ENCODE data around the gene CPXCR1.
"Not testable (repeated sequence)": the region's sequence is repeated elsewhere in the genome, so short reads cannot be mapped to it uniquely, and the experiment has no call there.

CPXCR1 gene

DNA sequence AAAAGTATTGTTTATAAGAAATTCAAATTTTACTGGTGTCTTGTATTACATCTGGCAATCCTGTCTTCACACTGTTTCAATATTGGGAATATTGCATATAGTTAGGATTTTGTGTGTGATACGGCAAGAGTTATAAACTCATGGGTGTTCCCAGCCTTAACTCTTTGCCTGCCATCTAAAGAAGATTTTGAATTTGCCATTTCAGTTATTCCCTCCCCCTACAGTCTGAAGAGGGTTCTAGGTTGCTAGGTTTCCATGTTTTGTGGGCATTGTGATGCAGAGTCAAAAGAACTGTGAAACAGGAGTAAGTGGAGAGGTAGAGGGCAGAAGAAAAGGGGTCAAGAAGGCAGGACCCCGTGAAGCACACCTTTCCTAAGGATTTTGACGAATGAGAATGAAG lies at the start of gene CPXCR1:
CPXCR1 (plus strand) TSS at position 301 of the 400 bp plus-strand sequence. CDS start 6,190 bp downstream, outside the sequence.
- H3K27me3 ChIP-seq (ENCODE audit: control insufficient read depth, insufficient read depth, low read length): no peaks in the 10 kb centered on the region
- H3K4me3 ChIP-seq (ENCODE audit: low read length): no peak within 1 kb of the TSS
- no peaks in the 10 kb centered on the region for H3K4me1 ChIP-seq (ENCODE audit: control insufficient read depth, insufficient read depth, low read length)
- no peak within 1 kb of the TSS for H3K9ac ChIP-seq (ENCODE audit: low read length)
- no peak within 1 kb of the TSS for H3K27ac ChIP-seq (ENCODE audit: low read depth, low read length)
- no peaks in the 10 kb centered on the region for H3K36me3 ChIP-seq (ENCODE audit: control insufficient read depth, insufficient read depth, low read length)

DNA sequence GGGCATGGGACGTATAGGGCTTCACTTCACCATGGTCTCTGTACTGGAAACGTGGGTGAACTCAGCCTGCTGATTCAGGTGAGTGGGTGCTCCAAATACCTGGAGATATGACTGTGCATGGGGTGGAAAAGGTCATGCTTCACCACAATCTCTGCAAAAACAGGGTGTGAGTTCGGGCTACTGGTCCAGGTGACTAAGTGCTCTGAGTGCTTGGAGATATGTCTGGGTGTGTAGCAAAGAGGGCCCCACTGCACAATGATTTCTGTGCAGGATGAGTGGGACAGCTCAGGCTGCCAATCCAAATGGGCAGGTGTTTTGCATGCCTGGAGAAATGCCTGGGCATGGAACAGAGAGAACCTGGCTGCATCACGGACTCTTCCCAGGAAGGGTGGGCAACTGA lies 11.2 kb upstream of the CPXCR1 start:
- Histone ChIP-seq H3K4me1 (ENCODE audit: control insufficient read depth, insufficient read depth, low read length) (no peaks in the 10 kb centered on the region), H3K27ac (ENCODE audit: low read depth, low read length) (no peak overlapping the region), H3K27me3 (ENCODE audit: control insufficient read depth, insufficient read depth, low read length) (no peaks in the 10 kb centered on the region), H3K4me3 (ENCODE audit: low read length) (no peak overlapping the region), H3K9ac (ENCODE audit: low read length) (no peak overlapping the region), H3K36me3 (ENCODE audit: control insufficient read depth, insufficient read depth, low read length) (no peaks in the 10 kb centered on the region)

DNA sequence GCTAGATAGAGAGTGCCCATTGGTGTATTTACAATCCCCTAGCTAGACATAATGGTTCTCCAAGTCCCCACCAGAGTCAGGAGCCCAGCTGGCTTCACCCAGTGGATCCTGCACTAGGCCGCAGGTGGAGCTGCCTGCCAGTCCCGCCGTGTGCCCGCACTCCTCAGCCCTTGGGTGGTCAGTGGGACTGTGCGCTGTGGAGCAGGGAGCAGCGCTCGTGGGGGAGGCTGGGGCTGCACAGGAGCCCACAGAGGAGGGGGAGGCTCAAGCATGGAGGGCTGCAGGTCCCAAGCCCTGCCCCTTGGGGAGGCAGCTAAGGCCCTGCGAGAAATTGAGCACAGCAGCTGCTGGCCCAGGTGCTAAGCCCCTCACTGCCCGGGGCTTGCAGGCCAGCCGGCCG lies 810 bp upstream of the CPXCR1 start:
- H3K9ac ChIP-seq (ENCODE audit: low read length); H3K4me1 ChIP-seq (ENCODE audit: control insufficient read depth, insufficient read depth, low read length); H3K4me3 ChIP-seq (ENCODE audit: low read length); H3K27me3 ChIP-seq (ENCODE audit: control insufficient read depth, insufficient read depth, low read length); H3K36me3 ChIP-seq (ENCODE audit: control insufficient read depth, insufficient read depth, low read length); H3K27ac ChIP-seq (ENCODE audit: low read depth, low read length): not testable (repeated sequence)

DNA sequence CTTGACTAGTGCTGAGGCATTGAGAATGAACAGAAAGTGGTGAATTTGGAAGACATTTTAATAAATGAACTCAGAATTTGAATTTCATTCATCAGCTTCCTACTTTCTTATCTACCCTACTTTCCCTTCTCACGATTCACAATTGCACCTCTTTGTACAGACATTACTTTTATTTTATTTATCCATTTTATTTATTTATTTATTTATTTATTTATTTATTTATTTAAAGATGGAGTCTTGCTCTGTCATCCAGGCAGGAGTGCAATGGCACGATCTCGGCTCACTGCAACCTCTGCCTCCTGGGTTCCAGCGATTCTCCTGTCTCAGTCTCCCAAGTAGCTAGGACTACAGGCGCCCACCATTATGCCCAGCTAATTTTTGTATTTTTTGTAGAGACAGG lies 5.3 kb downstream of the CPXCR1 start:
- not testable (repeated sequence) for H3K36me3 ChIP-seq (ENCODE audit: control insufficient read depth, insufficient read depth, low read length); H3K27ac ChIP-seq (ENCODE audit: low read depth, low read length); H3K4me3 ChIP-seq (ENCODE audit: low read length); H3K9ac ChIP-seq (ENCODE audit: low read length); H3K4me1 ChIP-seq (ENCODE audit: control insufficient read depth, insufficient read depth, low read length); H3K27me3 ChIP-seq (ENCODE audit: control insufficient read depth, insufficient read depth, low read length)

DNA sequence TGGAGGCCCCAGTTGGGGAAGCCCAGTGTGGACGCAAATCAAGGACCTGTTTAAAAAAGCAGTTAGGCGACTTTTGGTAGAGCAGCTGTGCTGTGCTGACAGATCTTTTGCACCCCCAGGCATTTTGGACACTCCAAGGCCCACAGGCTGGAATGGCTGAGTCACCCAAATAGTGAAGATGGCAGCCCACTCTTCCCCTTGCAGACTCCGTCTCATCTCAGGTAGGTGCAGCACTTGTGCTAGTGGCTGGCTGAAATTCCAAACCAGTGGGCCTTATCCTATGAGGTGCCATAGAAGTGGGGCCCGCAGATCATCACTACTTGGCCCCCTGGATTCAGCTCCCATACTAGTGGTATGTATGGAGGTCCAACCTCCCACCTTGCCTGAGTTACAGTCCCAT lies 42.8 kb downstream of the CPXCR1 start:
- Histone ChIP-seq H3K4me1 (ENCODE audit: control insufficient read depth, insufficient read depth, low read length) (no peaks in the 10 kb centered on the region), H3K27me3 (ENCODE audit: control insufficient read depth, insufficient read depth, low read length) (no peaks in the 10 kb centered on the region), H3K36me3 (ENCODE audit: control insufficient read depth, insufficient read depth, low read length) (no peaks in the 10 kb centered on the region), H3K4me3 (ENCODE audit: low read length) (no peak overlapping the region), H3K27ac (ENCODE audit: low read depth, low read length) (no peak overlapping the region), H3K9ac (ENCODE audit: low read length) (no peak overlapping the region)
